T follicular helper cell (primary cell): ENCODE results near the gene TMEM255B.
"Not testable (repeated sequence)": the region's sequence is repeated elsewhere in the genome, so short reads cannot be mapped to it uniquely, and the experiment has no call there.

Experiments used
- DNase-seq: peaks from one replicate; pipeline ENCODE4 v3.0.0-alpha.2; 2020; ENCODE audit warnings: low read depth

Gene TMEM255B

DNA sequence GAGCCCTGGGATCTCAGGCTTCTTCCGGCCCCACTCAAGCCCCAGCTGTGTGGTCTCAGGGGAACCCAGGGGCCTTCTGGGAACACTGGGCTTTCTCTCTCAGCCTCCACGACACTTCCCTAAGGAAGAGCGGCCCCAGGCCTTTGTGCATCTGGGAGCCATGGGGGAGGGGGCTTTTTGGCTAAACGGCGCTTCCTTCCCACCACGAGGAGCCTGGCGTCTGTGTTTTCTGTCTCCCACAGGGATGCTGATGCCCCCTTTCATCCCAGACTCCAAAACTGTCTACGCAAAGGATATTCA is 24.2 kb upstream of the TMEM255B start:
- no peak for DNase-seq

DNA sequence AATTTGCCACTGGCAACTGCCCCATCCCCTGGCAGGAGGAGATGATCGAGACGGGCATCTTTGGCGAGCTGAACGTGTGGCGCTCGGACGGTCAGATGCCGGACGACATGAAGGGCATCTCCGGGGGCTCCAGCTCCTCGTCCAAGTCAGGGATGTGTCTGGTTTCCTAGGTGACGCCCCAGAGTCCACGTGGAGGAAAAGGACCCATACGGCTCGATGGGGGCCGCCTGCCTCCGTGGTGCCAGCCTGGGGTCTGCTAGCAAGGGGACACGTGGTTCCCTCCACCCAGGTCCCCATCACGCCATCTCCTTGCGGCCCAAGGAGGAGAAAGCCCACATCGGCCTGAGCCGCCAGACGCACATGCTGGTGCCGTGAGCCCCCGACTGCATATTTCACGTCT is 23.8 kb upstream of the TMEM255B start:
- no peak for DNase-seq

DNA sequence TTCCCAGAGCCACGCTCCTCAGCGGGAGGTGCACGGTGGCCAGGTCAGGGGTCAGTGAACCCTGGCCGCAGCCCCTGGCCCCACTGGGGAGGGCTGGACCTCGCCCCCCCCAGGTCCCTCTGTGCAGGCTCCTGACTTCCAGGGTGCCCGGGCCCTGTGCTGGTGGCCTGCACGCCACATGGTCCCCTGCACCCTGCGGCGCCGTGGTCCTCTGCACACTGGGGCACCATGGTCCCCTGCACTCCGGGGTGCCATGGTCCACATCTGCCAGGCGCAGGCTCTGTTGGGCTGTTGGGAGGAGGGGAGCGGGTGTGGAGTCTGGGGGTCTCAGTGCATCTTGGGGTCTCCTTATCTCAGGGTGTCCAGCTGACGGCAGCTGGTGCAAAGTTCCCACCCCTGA is 23.3 kb upstream of the TMEM255B start:
- no peak for DNase-seq

DNA sequence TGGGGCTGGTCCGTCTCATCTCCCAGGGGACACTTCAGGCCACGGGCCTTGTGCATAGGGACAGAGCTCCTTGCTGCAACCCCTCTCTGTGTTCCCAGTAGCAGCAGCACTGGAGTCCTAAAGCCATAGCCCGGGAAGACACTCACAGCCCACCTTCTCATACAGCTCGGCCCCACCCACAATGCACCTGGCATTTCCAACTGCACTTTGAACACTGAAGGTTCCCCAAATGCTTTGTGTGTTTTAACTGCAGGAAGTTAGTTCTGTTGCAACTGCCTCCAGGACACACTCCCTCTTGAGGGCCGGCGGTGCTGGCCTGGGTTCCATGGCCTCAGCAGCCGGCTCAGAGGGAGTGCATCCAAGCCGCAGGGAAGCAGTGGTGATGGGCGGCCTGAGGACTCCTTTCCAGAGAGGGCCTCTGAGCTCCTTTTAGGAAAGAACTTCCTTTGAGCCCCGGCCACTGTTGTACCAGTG is 22.7 kb upstream of the TMEM255B start:
- no peak for DNase-seq

DNA sequence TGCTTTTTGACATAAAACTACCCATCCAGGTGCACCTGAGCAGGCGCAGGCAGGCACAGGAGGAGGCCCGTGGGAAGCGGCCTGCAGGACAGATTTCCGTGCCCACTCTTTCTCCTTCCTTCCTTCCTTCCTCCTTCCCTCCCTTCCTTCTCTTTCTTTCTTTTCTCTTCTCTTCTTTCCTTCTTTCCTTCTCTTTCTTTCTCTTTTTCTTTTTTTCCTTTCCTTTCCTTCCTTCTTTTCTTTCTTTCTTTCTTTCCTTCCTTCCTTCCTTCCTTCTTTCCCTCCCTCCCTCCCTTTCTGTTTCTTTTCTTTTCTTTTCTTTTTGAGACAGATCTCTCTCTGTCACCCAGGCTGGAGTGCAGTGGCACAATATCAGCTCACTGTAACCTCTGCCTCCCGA is 21.2 kb upstream of the TMEM255B start:
- no peak for DNase-seq

DNA sequence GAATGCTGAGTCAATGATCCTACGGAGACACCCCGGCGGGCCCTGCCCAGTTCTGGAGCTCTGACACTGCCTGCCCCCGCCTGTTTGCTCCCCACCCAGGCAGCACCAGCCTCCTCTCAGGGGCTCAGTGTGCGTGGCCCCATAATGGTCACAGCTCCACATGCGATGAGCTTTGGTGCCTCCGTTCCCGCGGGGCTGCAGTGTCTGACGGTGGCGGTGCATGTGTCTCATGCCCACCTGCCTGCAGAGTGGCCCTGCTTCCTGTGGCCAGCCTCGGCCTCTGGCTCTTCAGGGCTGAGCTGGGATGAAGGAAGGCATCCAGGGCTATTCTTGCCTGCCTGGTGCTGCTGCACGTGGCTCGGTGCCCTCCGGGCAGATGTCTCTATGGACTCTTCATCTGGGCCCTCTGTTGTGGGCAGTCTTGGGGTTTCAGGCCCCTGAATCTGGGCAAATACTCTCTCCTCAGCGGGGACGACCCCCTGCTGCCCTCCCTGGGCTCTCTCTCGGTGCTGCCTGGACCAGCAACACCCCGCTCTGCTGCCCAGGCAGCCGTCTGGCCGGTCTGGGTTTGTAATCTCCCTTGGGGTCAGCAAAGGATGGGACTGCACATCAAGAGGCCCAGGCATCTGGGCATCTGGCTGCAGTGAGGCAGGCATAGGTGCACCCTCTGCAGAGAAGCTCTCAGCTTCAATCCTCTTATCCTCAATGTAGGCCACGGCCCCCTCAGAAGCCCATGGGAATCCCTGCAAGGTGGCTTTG is 19.3 kb upstream of the TMEM255B start:
- DNase-seq, result no peak

DNA sequence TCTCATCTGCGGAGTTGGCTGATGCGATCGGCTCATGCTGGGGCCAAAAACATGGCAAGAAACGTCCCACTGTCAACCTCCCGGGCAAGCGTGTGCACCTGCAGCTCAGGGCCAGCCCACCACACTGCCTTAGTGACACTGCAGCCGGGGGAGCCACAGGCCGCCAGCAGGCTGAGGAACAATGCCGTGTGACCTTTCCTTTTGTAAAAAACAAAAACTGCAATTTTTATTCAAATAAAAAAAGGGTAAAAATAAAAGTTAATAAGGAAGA is 18.8 kb upstream of the TMEM255B start:
- no peak for DNase-seq

DNA sequence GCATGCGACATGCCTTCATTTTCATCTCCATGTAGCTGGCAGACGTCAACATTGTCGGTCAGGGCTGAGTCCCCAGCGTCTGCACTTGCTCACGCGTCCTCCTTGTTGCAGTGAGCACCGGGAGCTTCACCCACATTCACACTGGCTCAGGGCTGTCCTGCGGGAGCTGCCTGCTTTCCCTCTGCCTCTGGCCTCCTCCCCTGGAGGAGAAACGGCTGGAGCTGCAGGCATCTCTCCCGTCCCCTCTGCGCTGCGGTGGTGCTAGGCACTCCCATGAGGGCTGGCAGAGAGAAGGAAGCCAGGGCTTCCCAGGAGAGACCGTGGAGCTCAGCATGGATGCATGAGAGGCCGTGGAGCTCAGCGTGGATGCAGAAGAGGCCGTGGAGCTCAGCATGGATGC is 18.4 kb upstream of the TMEM255B start:
- DNase-seq, result no peak

DNA sequence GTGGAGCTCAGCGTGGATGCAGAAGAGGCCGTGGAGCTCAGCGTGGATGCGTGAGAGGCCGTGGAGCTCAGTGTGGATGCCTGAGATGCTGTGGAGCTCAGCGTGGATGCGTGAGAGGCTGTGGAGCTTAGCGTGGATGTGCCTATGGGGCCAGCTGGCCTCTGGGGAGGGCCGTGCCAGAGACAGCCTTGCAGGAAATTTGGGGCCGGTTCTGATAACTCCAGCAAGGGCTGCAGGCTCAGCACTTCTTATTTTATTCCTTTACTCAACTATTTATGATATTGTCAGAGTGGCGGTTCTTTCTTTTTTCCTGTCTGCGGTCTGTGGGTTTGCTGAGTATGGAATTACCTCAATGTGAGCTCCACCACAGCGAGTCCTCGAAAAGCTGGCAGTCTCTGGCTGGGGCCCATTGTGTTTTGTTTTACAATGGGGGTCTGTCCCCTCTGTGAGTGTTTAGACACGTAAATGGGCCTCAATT is 17.8 kb upstream of the TMEM255B start:
- no peak for DNase-seq

DNA sequence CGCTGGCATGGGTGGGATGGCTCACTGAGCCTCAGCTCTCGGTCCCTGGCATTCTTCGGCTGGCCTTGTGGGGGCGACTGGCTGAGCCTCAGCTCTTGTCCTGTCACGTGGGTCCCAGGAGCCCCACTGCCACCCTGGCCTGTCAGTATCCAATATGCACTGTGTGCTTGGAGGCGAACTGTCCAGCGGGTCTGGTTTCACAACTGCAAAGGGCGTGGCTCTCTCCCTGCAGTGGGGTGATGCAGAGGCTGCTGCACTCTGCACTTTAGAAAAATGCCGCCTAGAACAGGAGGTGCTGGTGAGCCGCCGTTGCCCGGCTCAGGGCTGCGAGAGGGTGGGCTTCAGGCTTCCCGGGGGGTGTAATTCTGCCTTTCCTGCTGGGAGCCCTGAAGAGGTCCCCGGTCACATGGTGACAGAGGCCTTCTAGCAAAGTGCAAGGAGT is 17.0 kb upstream of the TMEM255B start:
- no peak for DNase-seq

DNA sequence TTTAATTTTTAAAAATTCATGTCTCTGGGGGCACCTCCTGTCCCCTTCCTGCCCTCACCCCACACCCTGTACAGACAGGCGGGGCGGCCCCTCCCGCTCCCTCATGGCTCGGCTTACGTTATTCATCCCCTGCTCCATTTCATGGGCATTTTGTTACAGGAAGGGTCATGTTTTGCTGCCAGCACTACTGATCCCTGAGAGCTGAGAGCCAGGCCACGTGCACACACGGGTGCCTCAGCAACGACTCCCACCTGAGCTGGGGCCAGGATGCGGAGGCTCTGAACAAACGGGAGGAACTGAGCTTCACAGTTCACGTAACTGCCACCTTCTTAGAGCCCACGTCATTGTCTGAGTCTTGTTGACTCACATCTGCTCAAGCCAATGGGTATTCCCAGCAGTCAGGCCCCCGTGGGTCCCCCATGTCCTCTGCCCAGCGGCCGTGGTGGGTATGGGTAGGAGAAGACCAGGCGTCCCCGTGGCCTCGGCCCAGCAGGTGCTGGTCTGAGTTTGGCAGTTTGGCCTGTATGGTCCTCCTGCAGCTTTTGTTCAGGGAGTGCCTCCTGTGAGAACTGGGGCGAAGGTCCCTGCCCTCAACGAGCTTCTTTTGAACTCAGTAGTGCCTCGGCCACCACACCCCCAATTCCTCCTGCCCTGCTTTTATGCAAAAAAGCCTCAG is 16.4 kb upstream of the TMEM255B start:
- DNase-seq, result no peak

DNA sequence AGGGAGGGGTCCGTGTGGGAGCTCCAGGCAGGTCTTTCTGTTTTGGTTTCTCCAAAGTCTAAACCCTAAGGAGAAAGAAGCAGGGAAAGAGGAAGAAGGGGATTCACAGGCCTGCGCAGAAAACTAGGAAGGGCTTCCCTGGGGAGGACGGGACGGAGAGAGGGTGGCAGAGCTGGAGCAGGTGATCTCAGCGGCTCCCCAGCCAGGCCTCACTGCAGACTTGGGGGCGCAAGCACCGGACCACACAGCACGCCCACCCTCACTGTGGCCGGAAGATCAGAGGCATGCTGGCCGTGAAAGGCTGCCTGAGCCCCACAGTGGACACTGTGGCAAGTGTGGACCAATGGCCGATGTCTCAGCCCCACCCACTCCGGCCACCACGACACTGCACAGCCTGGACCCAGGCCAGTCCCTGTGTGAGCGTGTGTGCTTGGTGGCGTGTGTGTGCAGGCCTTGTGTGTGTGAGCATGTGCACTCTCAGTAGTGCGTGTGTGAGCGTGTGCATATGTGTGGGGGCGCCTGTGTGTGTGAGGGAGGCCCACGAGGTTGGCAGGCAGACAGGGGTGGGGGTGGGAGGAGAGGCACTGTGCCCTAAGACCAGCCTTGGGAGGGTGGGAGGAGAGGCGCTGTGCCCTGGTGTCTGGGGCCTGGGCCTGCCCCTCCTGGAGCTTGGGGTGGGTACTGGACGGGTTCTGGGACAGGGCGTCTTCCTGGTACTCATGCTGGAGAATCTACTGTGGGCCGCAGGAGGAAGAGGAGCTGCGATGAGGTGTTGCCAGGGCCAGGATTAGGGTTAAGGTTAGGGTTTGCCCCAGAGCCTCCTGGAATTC is 15.4 kb upstream of the TMEM255B start:
- DNase-seq, result no peak

DNA sequence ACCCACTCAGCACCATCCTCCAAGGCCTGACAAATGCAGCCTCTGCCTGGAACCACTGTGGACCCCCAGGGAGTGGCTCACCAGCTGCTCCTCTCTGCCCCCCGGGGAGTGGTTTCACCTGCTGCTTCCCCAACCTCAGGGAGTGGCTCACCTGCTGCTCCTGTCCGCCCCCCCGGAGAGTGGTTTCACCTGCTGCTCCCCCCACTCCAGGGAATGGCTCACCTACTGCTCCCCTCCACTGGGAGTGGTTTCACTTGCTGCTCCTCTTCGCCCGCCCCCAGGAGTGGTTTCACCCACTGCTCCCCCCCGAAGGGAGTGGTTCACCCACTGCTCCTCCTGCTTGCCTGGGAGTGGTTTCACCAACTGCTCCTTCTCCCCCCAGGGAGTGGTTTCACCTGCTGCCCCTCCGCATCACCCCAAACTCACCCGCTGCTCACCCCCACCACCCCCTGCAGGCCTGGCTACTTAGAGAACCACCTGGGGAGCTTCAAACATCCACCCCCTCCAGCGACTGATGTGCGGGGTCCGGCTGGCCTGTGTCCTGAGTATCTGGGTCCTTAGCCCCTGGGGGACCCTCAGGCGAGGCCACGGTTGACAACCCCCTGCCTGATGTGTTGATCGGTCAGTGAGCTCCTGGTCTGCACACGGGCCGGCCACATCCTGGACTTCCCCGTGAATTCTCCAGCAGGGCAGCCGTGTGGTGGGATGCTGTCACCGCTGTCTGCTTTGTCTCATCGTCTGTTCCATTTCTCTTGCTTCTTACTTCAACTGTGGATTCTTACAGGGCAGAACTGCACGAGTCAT is 14.6 kb upstream of the TMEM255B start:
- no peak for DNase-seq

DNA sequence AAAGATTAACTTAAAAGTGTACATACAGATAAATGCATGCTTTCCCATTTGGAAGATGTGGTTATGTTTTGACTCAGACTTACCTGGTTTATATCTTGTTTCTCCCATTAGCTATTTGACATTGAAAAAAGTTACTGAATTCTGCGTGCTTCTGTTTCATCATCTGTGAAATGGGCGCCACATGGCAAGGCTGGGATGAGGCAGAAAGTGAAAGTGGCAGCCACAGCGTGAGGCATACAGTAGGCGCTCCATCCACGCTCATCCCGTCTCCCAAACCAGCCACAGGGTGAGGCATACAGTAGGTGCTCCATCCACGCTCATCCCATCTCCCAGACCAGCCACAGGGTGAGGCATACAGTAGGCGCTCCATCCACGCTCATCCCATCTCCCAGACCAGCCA is 14.0 kb upstream of the TMEM255B start:
- no peak for DNase-seq

DNA sequence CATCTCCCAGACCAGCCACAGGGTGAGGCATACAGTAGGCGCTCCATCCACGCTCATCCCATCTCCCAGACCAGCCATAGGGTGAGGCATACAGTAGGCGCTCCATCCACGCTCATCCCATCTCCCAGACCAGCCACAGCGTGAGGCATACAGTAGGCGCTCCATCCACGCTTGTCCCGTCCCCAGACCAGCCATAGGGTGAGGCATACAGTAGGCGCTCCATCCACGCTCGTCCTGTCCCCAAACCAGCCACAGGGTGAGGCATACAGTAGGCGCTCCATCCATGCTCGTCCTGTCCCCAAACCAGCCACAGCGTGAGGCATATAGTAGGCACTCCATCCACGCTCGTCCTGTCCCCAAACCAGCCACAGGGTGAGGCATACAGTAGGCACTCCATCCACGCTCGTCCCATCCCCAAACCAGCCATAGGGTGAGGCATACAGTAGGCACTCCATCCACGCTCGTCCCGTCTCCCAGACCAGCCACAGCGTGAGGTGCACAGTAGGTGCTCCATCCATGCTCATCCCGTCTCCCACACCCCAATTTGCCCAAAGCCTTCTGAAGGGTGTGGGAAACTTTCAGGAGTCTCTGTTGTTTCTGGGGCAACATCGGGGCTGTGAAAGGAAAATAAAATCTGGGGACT is 13.4 kb upstream of the TMEM255B start:
- DNase-seq, result not testable (repeated sequence)

DNA sequence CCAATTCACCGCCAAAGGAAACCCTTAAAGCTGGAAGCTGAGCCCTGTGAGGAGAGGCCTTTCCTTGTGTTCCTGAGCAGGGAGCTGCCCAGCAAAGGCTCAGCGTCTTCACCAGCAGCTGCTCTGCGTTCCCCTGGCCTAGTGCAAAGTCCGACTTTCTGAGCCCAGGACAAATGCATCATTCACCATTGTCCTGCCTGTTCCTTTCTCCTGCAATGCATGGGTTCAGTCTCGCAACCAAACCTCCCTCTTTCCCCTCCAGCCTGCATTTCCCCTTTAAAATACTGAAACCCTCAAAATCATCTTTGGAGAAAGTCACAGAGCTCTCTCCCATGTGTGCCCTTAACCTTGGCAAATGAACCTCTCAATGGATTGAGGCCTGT is 12.9 kb upstream of the TMEM255B start:
- no peak for DNase-seq

DNA sequence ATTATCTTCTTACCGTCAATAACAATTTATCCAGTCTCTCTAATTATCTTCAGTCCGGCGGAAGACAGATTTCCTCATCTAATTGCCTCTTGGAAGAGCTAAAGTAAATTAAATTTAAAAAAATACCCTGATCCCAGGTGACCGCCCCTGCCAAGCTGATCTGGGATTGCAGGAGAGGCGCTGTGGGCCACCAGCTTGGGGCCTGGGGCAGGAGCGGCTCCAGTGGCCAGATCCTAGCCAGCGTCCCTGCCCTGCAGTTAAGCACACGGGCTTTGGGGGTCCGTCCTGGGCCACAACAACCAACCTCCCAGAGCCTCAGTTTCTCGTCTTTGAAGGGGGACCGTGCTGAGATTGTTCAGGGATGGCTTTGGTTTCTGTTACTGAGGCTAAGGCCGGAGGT is 12.4 kb upstream of the TMEM255B start:
- DNase-seq, result no peak

DNA sequence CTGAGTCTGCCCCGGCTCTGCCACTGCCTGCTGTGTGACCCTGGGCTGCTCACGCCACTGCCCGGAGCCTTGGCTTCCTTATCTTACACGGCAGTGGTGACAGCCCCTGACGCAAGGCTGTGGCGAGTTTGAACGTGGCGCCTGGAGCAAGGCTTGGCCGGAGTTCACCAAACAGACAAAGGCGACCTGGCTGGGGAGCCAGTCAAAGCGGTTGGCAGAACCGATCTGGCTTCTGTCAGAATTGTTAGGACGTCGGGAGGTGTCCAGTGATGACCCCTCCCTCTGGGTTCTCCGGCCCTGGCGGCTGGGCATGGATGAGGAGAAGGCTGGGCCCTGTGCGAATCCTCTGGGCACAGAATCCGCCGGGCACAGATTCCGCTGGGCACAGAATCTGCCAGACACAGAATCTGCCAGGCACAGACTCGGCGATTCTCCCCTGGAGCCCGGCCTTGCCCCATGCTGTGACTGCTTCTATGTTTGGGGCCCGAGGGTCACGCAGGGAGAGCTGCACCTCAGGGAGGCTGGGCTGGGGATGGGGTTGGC is 11.7 kb upstream of the TMEM255B start:
- no peak for DNase-seq

DNA sequence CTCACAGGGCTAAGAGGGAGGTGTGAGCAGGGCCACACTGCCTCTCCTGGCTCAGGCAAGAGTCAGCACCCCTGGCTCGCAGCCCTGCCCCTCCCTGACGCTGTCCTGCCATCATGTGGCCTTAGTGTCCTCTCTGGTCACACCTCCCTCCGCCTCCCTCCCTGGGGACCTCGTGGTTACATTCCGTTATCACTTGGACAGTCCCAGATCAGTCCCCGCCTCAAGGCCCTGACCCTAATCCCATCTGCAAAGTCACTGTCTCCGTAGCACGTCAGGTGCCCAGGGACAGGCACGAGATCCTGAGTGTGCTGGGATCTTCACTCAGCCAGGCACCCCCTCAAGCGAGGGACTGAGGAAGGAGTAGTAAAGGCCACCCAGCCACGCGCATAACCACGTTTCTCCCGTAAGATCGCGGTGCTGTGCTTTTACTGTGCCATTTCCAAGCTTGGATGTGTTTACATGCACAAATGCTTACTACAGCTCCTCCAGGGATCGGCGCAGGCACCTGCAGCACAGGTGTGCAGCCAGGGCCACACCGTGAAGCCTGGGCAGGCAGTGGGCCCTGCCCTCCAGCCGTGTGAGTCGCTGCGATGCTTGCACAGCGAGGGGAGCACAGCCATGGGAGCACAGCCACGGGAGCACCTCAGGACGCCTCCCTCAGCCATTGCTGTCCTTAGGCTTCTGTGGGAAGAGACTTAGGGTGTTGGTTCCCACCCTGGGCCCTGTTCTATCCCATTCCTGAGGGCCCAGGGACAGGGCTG is 10.7 kb upstream of the TMEM255B start:
- DNase-seq, result no peak

DNA sequence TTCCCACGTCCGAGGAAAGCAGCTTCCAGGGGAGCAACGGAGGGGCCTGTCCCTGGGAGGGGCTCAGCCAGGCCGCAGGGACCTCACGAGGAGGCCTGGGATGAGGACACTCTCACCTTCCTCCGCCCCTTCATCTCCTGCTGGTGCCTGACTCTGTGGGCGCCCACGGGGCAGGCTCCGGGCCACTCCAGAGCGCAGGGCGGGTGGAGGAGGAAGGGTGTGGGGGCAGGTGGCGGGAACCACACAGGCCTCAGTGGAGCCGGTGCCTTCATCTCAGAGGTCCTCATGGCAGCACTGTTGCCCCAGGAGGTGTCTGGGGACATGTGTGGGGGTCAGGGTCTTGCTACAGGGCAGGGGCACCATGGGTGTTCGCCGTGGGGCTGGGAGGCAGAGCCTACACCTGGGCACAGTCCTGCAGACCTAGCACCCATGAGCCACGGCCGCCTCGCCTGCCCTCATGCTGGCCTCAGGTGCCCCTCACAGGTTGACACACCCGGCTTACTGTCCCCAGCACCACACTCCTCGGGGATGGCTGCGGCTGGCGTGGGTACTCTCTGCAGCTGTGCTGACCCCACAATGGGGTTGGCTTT is 10.1 kb upstream of the TMEM255B start:
- no peak for DNase-seq
